GM12801 (cell line): ENCODE data around the gene MACROD2.

Experiments used
- TF ChIP-seq, protein P1 (sequence below): IDR thresholded peaks from one replicate; pipeline ENCODE4 v1.5.1; 2011; ENCODE audit warnings: control low read depth; ENCODE audit not compliant: insufficient read length; ENCODE audit errors: extremely low read depth

MACROD2 gene

DNA sequence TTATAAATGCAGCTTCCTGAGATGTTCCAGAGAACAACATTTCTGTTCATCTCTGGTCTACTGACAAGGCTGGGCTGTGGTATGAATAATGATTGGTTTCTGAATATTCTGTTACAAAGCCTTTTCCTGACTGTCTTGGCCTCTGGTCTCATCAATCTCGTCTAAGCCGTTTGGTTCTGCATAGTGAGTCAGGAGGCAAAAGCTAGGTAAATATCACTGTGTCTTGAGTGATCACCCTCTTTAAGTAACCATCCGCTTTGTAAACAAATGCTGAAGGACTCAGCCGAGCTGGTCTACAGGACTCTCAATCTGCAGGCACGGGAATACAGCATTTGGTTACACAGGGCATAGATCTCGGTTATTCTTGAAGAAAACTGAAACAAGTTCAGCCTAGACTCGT, 2066.0 kb downstream of the MACROD2 start:
- TF ChIP-seq, protein P1, sequence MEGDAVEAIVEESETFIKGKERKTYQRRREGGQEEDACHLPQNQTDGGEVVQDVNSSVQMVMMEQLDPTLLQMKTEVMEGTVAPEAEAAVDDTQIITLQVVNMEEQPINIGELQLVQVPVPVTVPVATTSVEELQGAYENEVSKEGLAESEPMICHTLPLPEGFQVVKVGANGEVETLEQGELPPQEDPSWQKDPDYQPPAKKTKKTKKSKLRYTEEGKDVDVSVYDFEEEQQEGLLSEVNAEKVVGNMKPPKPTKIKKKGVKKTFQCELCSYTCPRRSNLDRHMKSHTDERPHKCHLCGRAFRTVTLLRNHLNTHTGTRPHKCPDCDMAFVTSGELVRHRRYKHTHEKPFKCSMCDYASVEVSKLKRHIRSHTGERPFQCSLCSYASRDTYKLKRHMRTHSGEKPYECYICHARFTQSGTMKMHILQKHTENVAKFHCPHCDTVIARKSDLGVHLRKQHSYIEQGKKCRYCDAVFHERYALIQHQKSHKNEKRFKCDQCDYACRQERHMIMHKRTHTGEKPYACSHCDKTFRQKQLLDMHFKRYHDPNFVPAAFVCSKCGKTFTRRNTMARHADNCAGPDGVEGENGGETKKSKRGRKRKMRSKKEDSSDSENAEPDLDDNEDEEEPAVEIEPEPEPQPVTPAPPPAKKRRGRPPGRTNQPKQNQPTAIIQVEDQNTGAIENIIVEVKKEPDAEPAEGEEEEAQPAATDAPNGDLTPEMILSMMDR = no peak

DNA sequence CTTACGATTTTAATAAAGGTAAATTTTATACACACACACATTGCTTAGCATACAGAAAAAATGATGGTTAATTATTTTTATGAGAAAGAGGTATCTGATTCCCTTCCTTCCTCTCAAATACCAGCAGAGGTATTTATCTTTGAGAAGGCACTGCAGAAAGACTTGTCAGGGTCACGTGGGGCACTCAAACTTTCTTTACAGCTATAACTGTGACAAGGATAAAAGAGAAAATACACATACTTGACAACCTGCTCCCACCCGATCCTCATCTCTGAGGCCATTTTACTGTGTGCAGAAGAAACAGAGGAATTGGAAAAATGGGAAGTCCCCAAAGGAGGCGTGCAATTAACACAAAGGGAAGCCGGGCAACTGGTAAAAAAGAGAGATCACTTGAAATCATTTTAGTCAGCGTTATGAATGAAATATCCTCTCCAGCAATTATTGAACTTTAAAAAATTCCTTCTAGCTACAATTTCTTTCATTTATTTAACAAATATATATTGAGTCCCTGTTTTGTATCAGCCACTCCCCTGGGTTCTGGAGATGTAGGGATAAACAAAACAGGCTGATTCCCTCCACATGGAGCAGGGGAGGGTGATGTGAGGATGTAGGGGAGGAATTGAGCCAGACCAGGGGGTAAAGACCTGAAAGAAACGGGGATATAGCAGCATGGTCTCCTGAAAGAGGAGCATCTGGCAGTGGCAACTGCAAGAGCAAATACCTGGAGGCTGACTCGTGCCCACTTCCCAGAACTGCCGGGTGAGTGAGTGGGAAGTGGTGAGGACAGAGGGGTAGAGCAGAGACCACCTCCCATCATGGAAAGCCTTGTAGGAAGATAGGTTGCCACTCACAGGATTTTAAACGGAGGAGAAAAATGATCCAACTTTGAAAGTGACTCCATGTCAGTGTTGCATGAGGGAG, 2067.6 kb downstream of the MACROD2 start:
- TF ChIP-seq, protein P1 = no peak

- TF ChIP-seq, protein P1 = no peak
Measured at GRCh38 chr20:16063881-16064280, 2068.6 kb downstream of the MACROD2 start.

- TF ChIP-seq, protein P1 = no peak
Measured at GRCh38 chr20:16064989-16065707, 2069.8 kb downstream of the MACROD2 start.

GRCh38 chr20:16066571-16066970, 2071.3 kb downstream of the MACROD2 start:
- TF ChIP-seq, protein P1 = no peak

GRCh38 chr20:16069389-16070010, 2074.2 kb downstream of the MACROD2 start:
- TF ChIP-seq, protein P1 = no peak

DNA sequence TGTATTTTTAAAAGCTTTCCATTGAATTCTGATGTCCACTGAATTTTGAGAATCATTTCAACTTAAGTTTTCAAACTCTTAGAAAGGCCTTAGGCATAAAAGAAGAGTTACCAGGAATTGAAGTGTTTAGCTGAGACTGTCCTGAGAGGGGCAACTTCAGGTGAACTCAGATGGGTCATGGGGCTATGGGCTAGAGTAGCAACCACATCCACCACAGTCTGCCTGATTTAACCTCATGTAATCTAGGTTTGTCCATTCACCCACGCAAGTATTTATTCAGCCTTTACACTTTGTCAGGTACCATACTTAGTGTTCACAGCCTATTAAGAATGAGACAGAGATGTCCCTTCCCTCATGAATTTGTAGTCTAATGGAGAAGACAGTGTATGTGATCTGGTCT, 2076.9 kb downstream of the MACROD2 start:
- TF ChIP-seq, protein P1 = no peak
